Heart right ventricle (tissue), 16 donors: ENCODE data around the gene IDH2. TPM values are rescaled to one million over a fixed set of nuclear protein-coding genes. Genes with fewer than 3 reads are reported as not detected.
"Not testable (repeated sequence)": the region's sequence is repeated elsewhere in the genome, so short reads cannot be mapped to it uniquely, and the experiment has no call there.

Source experiments
- ATAC-seq, 8 donors: fragments of 200-7000 bp; cut with Tn5 transposase; one replicate each; pipeline ENCODE4 v1.9.1; 2020; ENCODE audit warnings: mild to moderate bottlenecking in 8 of 8, moderate library complexity in 8 of 8, moderate number of reproducible peaks in 1 of 8
- DNase-seq, 2 donors: peaks; one replicate each; pipeline ENCODE4 v3.0.0-alpha.2; 2020
- H3K27ac ChIP-seq, 10 donors: fragments of 200-600 bp; sonication (generic) in 2 of 10; one replicate each; pipeline versions ENCODE4 v1.5.0 to v1.8.0; 2020 to 2022; ENCODE audit warnings: mild to moderate bottlenecking in 3 of 10
- H3K27me3 ChIP-seq, 7 donors: fragments of 200-600 bp; one replicate each; pipeline ENCODE4 v1.8.0; 2021 to 2022; ENCODE audit warnings: mild to moderate bottlenecking in 2 of 7
- H3K36me3 ChIP-seq, 9 donors: fragments of 200-600 bp; sonication (generic) in 1 of 9; one replicate each; pipeline versions ENCODE4 v1.5.0 to v1.8.0; 2020 to 2022; ENCODE audit warnings: mild to moderate bottlenecking in 2 of 9
- H3K4me1 ChIP-seq, 9 donors: fragments of 200-600 bp; sonication (generic) in 1 of 9; one replicate each; pipeline versions ENCODE4 v1.5.0 to v1.8.0; 2020 to 2022; ENCODE audit warnings: mild to moderate bottlenecking in 4 of 9
- H3K4me3 ChIP-seq, 10 donors: fragments of 200-600 bp; sonication (generic) in 2 of 10; one replicate each; pipeline versions ENCODE4 v1.5.0 to v1.8.0; 2020 to 2022; ENCODE audit warnings: mild to moderate bottlenecking in 7 of 10, moderate library complexity in 2 of 10
- H3K9me3 ChIP-seq, 11 donors: fragments of 200-600 bp in 10 of 11; sonication (generic) in 2 of 11; one replicate each; pipeline versions ENCODE4 v1.5.0 to v1.8.0; 2013 to 2022; ENCODE audit warnings: mild to moderate bottlenecking in 2 of 11, control low read depth in 1 of 11, moderate library complexity in 1 of 11
- CTCF ChIP-seq, 9 donors: fragments of 200-600 bp; sonication (generic) in 2 of 9; IDR thresholded peaks; one replicate each; pipeline versions ENCODE4 v1.5.0 to v1.8.0; 2021 to 2022; ENCODE audit warnings: antibody characterized with exemption in 9 of 9, mild to moderate bottlenecking in 5 of 9, moderate library complexity in 1 of 9
- WGBS, 2 donors: extraction: QIAGEN DNeasy Blood & Tissue Kit; methylation state at CpG; one replicate each; pipeline ENCODE4 v1.1.7; 2013; ENCODE audit warnings: inconsistent platforms in 1 of 2; 5-methylcytosine and 5-hydroxymethylcytosine counted together
- intact Hi-C, 10 donors: fragments of 100-400 bp; cut with DNase I; formaldehyde crosslinking; loops; one replicate each; pipeline versions ENCODE4 v1.11.1 to v1.14.2; 2022
- long read RNA-seq, 3 donors: library from polyadenylated mRNA; unstranded; transcript quantifications; one replicate each; pipeline ENCODE4 v2.0.0, GENCODE V29; 2020 to 2021
- polyA plus RNA-seq, 2 donors: library from polyadenylated mRNA; stranded (reverse); fragments of 200-250 nt; gene quantifications; one replicate each; pipeline ENCODE4 v1.2.3, GENCODE V29; 2013
- total RNA-seq, 10 donors: library from RNA; stranded (reverse); fragmentation: NEBNext Ultra II Directional in 3 of 10; extraction: Animal tissue kit (Norgen Biotek cat#: 25700) in 3 of 10; gene quantifications; one replicate each; pipeline versions ENCODE4 v1.2.1 to v1.2.4, GENCODE V29; 2021 to 2023
- donor health status: Arrhythmogenic right ventricular cardiomyopathy.
- donor health status: ischemic (EF 13 %, LVEDD 7.1; RV severe dilation, severe dysfunction).
- donor health status: healthy with polysubstance abuse.
- donor health status: DM: no; HTN: yes; CAD: no.
- donor health status: DM: no; HTN: no; CAD: no.
- donor health status: ischemic (EF 25% LVEDD 6.9; RV normal size, moderate dysfunction).
- donor health status: ischemic (EF 25% LVEDD 5.7; RV mildly dilated, moderate dysfunction).
- donor health status: healthy.
- donor health status: DM: yes; HTN: yes; CAD: no.
- donor health status: Ischemic cardiomyopathy.
- donor health status: ischemic (EF 35%, LVEDD 5.7; RV mildly dilated, moderate dysfunction).
- donor health status: nonischemic (EF 11% LVEDD 7.7; RV severe dilation, severe dysfunction).
- donor health status: DM: yes; HTN: yes; CAD: no.
- donor health status: PGD.
- donor health status: ischemic (EF 29% LVEDD 5.4; RV normal size, mild dysfunction).
- donor health status: nonischemic (EF 23%, LVEDD 6.1; RV moderate dilation, normal function).

The IDH2 gene
- total RNA-seq (1,000 to 10,000 TPM in 4 of 10 donors, 100 to 1,000 TPM in 6; 731 to 1,135 (median 971) TPM), polyA plus RNA-seq (100 to 1,000 TPM; 279 to 401 TPM)
- long read RNA-seq, donor 1, transcript IDH2-204 (9 exons, 1,449 nt) = minor isoform, 6 of 2,487 reads
- long read RNA-seq, donor 1, transcript IDH2-201 (11 exons, 2,694 nt) = major isoform, 2,163 of 2,487 reads
- long read RNA-seq, donor 1, partial matches to known transcripts = 226 of 2,487 reads
- long read RNA-seq, donor 1, other reads (novel, unspliced or antisense) = 92 of 2,487 reads
- long read RNA-seq, donor 2, transcript IDH2-201 (11 exons, 2,694 nt) = major isoform, 2,421 of 2,770 reads
- long read RNA-seq, donor 2, partial matches to known transcripts = 230 of 2,770 reads
- long read RNA-seq, donor 2, other reads (novel, unspliced or antisense) = 117 of 2,770 reads
- long read RNA-seq, donor 3, transcript IDH2-201 (11 exons, 2,694 nt) = major isoform, 3,168 of 3,498 reads
- long read RNA-seq, donor 3, partial matches to known transcripts = 263 of 3,498 reads
- long read RNA-seq, donor 3, other reads (novel, unspliced or antisense) = 64 of 3,498 reads

GRCh38 chr15:90101969-90102890 lies at the start of gene IDH2:
IDH2 (minus strand) TSS chr15:90102468; CDS start chr15:90102390, 78 bp downstream.
- peak within 1 kb of the TSS; percentile 97 to 100 (median 99) for H3K27ac ChIP-seq
- H3K4me3 ChIP-seq = peak within 1 kb of the TSS; percentile 64 to 100 (median 93)
- WGBS, 2 donors = 0 to 2% methylated on average over 77 to 104 of the region's 104 CpGs
- H3K36me3 ChIP-seq = peaks cover 0 to 2% (median 0%) of the 10 kb centered on the region in 9 donors
- H3K27me3 ChIP-seq = no peaks in the 10 kb centered on the region
- H3K9me3 ChIP-seq = no peaks in the 10 kb centered on the region
- peak in 1 of 9 donors; percentile 4 for TF ChIP-seq CTCF (IDR thresholded peaks at IDR 0.05)
- peaks cover 5 to 80% (median 50%) of the 10 kb centered on the region in 9 donors for H3K4me1 ChIP-seq
- ATAC-seq (peak; percentile 75 to 94 (median 82)), DNase-seq (peak; percentile 75 to 86)
- intact Hi-C loops = loop anchor here in 1 of 10 donors (5.0 kb wide), 1 partner anchor 130 kb away; the partner anchor contains the start of genes CIB1 and GDPGP1

DNA sequence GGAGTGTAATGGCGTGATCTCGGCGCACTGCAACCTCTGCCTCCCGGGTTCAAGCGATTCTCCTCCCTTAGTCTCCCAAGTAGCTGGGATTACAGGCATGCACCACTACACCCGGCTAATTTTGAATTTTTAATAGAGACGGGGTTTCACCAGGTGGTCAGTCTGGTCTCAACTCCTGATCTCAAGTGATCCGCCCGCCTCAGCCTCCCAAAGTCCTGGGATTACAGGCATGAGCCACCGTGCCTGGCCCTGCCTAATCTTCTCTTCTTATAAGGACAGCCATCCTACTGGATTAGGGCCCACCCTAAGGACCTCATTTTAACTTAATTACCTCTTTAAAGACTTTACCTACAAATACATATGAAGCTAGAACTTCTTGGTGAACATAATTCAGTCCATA lies 48.3 kb upstream of the IDH2 start:
- H3K27me3 ChIP-seq, H3K4me3 ChIP-seq, H3K27ac ChIP-seq, H3K9me3 ChIP-seq, H3K36me3 ChIP-seq, DNase-seq, intact Hi-C loops, ATAC-seq: not testable (repeated sequence)
- WGBS, 2 donors = 92 to 93% methylated on average over 10 of the region's 10 CpGs
- peaks cover 0 to 17% (median 0%) of the 10 kb centered on the region in 9 donors for H3K4me1 ChIP-seq

DNA sequence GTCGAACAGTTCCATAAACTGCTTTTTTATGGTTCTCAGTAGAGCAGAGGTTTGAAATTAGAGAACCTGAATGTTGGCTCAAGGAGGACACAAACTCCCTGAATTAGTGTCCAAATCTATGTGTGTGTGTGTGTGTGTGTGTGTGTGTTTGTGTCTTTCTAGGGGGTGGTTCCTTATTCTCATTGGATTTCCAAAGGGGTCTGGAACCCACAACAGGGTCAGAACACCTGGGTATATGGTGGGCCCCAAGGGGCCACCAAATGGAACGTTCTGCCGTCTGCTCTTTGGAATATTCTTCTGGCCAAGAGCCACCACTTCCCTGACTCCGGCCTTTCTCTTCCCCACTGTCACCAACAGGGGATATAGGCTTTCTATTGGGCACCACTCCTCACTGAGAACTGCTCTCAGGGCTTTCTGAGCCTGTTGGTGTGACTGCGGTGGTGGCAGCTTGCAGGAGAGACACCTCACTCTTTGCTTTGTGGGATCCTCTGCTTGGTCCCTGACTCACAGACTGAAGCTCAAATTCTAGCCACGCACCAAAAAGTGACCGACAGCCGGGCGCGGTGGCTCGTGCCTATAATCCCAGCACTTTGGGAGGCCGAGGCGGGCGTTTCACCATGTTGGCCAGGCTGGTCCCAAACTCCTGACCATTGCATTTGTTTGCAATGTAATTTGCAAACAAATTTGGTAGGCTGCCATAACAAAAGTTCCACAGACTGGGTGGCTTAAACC lies 47.5 kb upstream of the IDH2 start:
- H3K9me3 ChIP-seq = no peaks in the 10 kb centered on the region
- intact Hi-C loops = no loop called here
- H3K27me3 ChIP-seq = no peaks in the 10 kb centered on the region
- peaks cover 0 to 14% (median 0%) of the 10 kb centered on the region in 9 donors for H3K4me1 ChIP-seq
- H3K27ac ChIP-seq = no peak overlapping the region
- ATAC-seq (no peak), DNase-seq (no peak)
- 79 to 86% methylated on average over 14 of the region's 14 CpGs for WGBS, 2 donors
- no peak overlapping the region for H3K4me3 ChIP-seq
- no peak for TF ChIP-seq CTCF (IDR thresholded peaks at IDR 0.05)
- no peaks in the 10 kb centered on the region for H3K36me3 ChIP-seq

DNA sequence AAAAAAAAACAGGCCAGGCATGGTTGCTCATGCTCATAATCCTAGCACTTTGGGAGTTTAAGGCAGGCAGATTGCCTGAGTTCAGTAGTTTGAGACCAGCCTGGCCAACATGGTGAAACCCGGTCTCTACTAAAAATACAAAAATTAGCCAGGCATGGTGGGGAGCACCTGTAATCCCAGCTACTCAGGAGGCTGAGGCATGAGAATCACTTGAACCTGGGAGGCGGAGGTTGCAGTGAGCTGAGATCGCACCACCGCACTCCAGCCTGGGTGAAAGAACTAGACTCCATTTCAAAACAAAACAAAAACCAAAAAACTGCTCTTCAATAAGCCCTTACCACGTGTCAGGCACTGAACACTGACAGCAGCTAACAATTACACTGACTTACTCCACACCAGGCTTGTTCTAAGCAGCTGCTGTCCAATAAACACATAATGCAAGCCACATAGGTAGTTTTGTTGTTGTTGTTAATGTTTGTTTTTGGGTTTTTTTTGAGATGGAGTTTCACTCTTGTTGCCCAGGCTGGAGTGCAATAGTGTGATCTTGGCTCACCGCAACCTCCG lies 44.0 kb upstream of the IDH2 start:
- H3K27me3 ChIP-seq, H3K4me3 ChIP-seq, intact Hi-C loops, DNase-seq, H3K9me3 ChIP-seq, ATAC-seq, H3K27ac ChIP-seq, H3K36me3 ChIP-seq: not testable (repeated sequence)
- H3K4me1 ChIP-seq = peaks cover 0 to 13% (median 0%) of the 10 kb centered on the region in 9 donors
- 95 to 97% methylated on average over 7 of the region's 7 CpGs for WGBS, 2 donors
